IPS DF 4.7 (cell line): Measurements from ENCODE around the gene SPACDR.
A peak's percentile ranks its signal among the peaks of the same experiment; 100 is the strongest.

Source experiments
- DNase-seq: peaks from one replicate; pipeline ENCODE4 v3.0.0-alpha.2; 2013; ENCODE audit warnings: low spot score; ENCODE audit errors: extremely low read depth

SPACDR gene

GRCh38 chr7:100437150-100438100 is 26.6 kb downstream of the SPACDR start:
- DNase-seq, result no peak

GRCh38 chr7:100435401-100436304 is 28.4 kb downstream of the SPACDR start:
- no peak for DNase-seq

GRCh38 chr7:100434297-100435144 is 29.5 kb downstream of the SPACDR start:
- no peak for DNase-seq

GRCh38 chr7:100433592-100434296 is 30.3 kb downstream of the SPACDR start:
- no peak for DNase-seq

- no peak for DNase-seq
Measured at GRCh38 chr7:100433276-100433591, 30.8 kb downstream of the SPACDR start.

GRCh38 chr7:100432621-100433275 is 31.3 kb downstream of the SPACDR start:
- DNase-seq, result no peak

GRCh38 chr7:100432053-100432452 is 32.0 kb downstream of the SPACDR start:
- DNase-seq, result no peak

- DNase-seq, result no peak
Measured at GRCh38 chr7:100431286-100431735, 32.7 kb downstream of the SPACDR start.

GRCh38 chr7:100430493-100431285 is 33.4 kb downstream of the SPACDR start:
- no peak for DNase-seq

GRCh38 chr7:100429637-100430492 is 34.2 kb downstream of the SPACDR start, which contains the start of gene MEPCE:
MEPCE (plus strand) TSS chr7:100429831; CDS start chr7:100430019, 188 bp downstream.
- no peak for DNase-seq

- DNase-seq, result peak; percentile 80
Measured at GRCh38 chr7:100428967-100429636, 35.0 kb downstream of the SPACDR start.

GRCh38 chr7:100428199-100428966 is 35.7 kb downstream of the SPACDR start, which contains the start of gene ZCWPW1:
ZCWPW1 (minus strand) TSS chr7:100428703; CDS start chr7:100420649, 8,054 bp downstream.
- peak; percentile 93 for DNase-seq

GRCh38 chr7:100427762-100428198 is 36.3 kb downstream of the SPACDR start:
- DNase-seq, result no peak

- DNase-seq, result no peak
Measured at GRCh38 chr7:100426516-100426915, 37.5 kb downstream of the SPACDR start.

GRCh38 chr7:100425347-100425746 is 38.7 kb downstream of the SPACDR start:
- no peak for DNase-seq

GRCh38 chr7:100423315-100423714 is 40.7 kb downstream of the SPACDR start:
- DNase-seq, result no peak
